ENCODE results near the gene KIF25.
A peak's percentile ranks its signal among the peaks of the same experiment; 100 is the strongest.

Gene KIF25

GRCh38 chr6:168091381-168092264 lies 94.2 kb downstream of the KIF25 start:
- no peak for DNase-seq

DNA sequence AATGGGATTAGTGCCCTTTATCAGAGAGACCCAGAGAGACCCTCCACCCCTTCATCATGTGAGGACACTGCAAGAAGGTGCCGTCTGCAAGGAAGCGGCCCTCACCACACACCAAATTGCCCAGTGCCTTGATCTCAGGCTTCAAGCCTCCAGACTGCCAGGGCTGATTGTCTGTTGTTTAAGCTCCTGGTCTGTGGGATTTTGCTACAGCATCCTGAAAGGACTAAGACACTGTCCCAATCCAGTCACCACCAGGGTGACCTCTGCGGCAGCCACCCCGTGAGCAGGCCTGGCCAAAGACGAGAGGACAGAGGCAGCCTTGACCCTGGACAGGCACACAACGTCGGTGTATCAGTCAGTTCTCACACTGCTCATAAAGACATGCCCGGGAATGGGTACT lies 95.1 kb downstream of the KIF25 start:
- DNase-seq, result no peak

DNA sequence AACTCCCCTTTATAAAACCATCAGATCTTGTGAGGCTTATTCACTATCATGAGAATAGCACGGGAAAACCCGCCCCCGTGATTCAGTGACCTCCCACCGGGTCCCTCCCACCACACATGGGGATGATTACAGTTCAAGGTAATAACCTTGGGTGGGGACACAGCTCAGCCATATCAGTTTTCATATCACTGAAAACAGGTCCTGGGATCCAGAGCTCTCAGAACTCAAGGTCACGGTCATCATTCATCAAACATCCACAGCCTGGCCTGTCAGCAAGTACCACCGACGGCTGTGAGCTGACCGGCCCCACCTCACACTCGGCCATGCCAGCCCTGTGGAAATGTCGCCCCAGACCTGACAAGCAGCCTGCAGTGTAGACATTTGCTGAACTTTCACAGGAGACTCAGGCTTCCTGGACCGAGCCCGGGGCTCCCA lies 95.6 kb downstream of the KIF25 start:
- DNase-seq, result peak in 2 of 3 donors; percentile 4 to 22

DNA sequence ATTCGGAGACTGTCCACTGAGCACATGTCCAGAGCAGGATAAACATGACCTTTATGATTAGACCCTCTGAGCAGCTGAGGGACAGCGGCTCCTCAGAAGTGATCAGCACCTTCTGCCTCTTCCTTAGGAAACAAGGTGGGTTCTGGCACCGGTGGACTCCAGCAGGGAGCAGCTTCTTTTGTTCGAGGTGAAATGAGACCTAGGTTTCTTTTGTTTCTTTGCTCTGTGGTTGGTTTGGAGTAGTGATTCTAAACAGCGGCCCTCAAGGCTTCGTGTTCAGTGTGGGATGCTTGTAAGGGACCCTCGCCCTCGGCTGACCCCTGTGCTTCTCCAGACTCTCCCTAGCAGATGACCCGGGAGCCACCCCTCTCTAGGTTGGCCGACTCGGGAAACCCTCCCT lies 96.2 kb downstream of the KIF25 start:
- no peak for DNase-seq

All from suppressor macrophage treated with lipopolysaccharide for 1 hour (primary cell).